Activated T-cell treated with anti-CD3 and anti-CD28 coated beads, Interleukin-2, amount 50 U/mL, for 72 hours (primary cell): ENCODE measurements around the gene SLC8A3. TPM values are rescaled to one million over a fixed set of nuclear protein-coding genes. Genes with fewer than 3 reads are reported as not detected.

Source experiments
- ATAC-seq, 2 donors: fragments of 150-1000 bp; cut with Tn5 transposase; replicated peaks in 1 of 2; 2 replicates each; pipeline ENCODE4 v1.10.0; 2021; ENCODE audit warnings: moderate library complexity in 2 of 2, mild to moderate bottlenecking in 1 of 2
- DNase-seq, 2 donors: peaks; one replicate each; pipeline ENCODE4 v3.0.0; 2021 to 2022; ENCODE audit warnings: mixed read lengths in 1 of 2
- H3K27ac Mint-ChIP-seq: one replicate; pipeline ENCODE4 v1.8.0; 2022; ENCODE audit warnings: mild to moderate bottlenecking, moderate library complexity, mixed read lengths
- H3K27me3 Mint-ChIP-seq: one replicate; pipeline ENCODE4 v1.8.0; 2022; ENCODE audit warnings: low read depth, mixed read lengths
- H3K36me3 Mint-ChIP-seq, 2 donors: one replicate each; pipeline ENCODE4 v1.8.0; 2022; ENCODE audit warnings: mixed read lengths in 2 of 2, mild to moderate bottlenecking in 1 of 2; ENCODE audit not compliant: insufficient read depth in 2 of 2
- H3K4me1 Mint-ChIP-seq: one replicate; pipeline ENCODE4 v1.8.0; 2022; ENCODE audit warnings: low read depth, mixed read lengths
- H3K4me3 Mint-ChIP-seq, 2 donors: one replicate each; pipeline ENCODE4 v1.8.0; 2022; ENCODE audit warnings: mild to moderate bottlenecking in 2 of 2, mixed read lengths in 2 of 2, moderate library complexity in 2 of 2
- H3K9me3 Mint-ChIP-seq, 2 donors: one replicate each; pipeline ENCODE4 v1.8.0; 2022; ENCODE audit warnings: mixed read lengths in 2 of 2
- total RNA-seq, 2 donors: library from RNA; stranded (reverse); gene quantifications; one replicate each; pipeline ENCODE4 v1.2.3, GENCODE V29; 2022

The SLC8A3 gene
- total RNA-seq, 2 donors from 2014 or later, result 0.55 to 0.93 TPM

DNA sequence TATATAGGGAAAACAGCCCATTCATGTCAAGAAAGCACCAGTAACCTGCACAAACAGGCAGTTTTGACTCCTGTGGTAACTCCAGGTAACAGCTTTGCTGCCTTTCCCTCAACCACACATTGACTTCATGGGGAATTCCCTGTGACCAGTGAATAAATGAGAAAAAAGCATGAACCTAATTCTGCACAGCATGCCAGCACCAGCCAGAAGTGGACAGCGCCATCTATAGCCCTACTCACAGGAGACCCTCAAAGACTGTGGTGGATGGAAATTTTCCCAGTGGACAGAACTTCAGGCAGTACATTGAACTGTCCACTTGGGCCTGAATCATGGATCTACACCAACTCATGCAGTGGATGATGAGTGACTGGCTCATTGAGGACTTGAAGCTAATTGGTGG is 152.1 kb downstream of the SLC8A3 start:
- no peak overlapping the region for H3K4me3 Mint-ChIP-seq
- no peaks in the 10 kb centered on the region for H3K9me3 Mint-ChIP-seq
- no peaks in the 10 kb centered on the region for H3K4me1 Mint-ChIP-seq
- no peaks in the 10 kb centered on the region for H3K36me3 Mint-ChIP-seq
- no peak overlapping the region for H3K27ac Mint-ChIP-seq
- ATAC-seq (no peak), DNase-seq (no peak)
- peaks cover 22% of the 10 kb centered on the region for H3K27me3 Mint-ChIP-seq

DNA sequence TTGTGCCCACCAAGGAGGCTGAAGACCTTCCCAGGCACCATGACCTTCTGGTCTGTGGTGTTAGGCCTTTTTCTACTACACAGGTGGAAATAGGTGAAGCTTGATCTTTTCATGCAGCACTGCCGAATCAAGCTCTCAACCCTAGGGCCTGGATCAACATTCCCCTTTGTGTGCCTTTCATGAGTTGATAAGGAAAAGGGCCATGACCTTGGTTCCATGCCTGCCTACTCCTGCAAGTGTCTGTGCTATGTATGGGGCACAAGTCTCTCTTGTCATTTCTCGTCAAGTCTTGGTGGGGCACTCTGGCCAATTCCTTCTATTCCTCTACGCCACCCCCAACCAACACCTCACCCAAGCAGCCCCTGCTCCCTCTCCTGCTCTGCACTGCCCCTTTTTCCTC is 154.5 kb downstream of the SLC8A3 start:
- no peaks in the 10 kb centered on the region for H3K36me3 Mint-ChIP-seq
- H3K9me3 Mint-ChIP-seq, result no peaks in the 10 kb centered on the region
- H3K4me1 Mint-ChIP-seq, result no peaks in the 10 kb centered on the region

DNA sequence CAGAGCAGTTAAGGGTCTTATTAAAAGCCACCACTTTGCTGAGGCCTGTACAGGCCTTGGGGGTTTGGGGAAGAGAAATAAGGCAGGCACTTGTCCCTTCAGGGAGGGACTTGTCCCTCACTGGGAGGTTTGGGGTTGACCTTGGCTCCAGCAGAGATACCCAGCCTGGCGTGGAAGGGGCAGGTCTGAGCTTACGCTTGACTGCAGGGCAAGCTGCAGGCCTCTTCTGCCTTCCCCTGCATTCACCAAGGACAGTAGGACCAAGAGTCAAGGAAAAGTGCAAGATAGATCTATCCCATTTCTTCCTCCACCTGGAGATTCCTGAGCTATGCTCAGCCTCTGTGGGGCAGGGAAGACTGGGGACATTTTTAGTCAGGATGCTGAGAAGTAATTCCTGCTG is 155.2 kb downstream of the SLC8A3 start:
- Mint-ChIP-seq H3K27me3 (peaks cover 7% of the 10 kb centered on the region), H3K4me3 (no peak overlapping the region), H3K4me1 (no peaks in the 10 kb centered on the region), H3K36me3 (no peaks in the 10 kb centered on the region), H3K27ac (no peak overlapping the region), H3K9me3 (no peaks in the 10 kb centered on the region)
- ATAC-seq (no peak), DNase-seq (no peak)

More for the DNA sequence above, 154.5 kb downstream of the SLC8A3 start:
- Mint-ChIP-seq H3K27ac (no peak overlapping the region), H3K27me3 (peaks cover 14% of the 10 kb centered on the region), H3K4me3 (no peak overlapping the region)
- no peak for DNase-seq
- ATAC-seq, result no peak

DNA sequence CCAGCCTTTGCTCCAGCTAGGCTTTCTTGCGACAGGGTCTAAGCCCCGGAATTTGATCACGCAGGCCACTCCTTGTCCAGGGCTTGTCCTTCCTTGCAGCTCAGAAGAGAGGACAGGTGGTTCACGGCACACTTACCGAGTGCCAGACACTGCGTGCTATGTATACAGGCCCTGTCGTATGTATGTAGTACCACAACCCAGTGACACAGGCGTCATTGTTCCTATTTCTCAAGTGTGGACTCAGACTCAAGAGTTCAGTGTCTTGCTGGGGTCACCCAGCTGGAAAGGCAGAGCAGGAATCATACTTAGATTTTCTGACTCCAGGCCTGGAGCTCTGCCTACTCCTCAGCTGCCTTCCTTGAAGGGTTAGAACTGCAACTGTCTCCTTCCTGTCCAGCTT is 155.6 kb downstream of the SLC8A3 start:
- Mint-ChIP-seq H3K4me1 (no peaks in the 10 kb centered on the region), H3K36me3 (no peaks in the 10 kb centered on the region), H3K4me3 (no peak overlapping the region), H3K27ac (no peak overlapping the region), H3K27me3 (peaks cover 6% of the 10 kb centered on the region), H3K9me3 (no peaks in the 10 kb centered on the region)
- no peak for DNase-seq
- no peak for ATAC-seq

DNA sequence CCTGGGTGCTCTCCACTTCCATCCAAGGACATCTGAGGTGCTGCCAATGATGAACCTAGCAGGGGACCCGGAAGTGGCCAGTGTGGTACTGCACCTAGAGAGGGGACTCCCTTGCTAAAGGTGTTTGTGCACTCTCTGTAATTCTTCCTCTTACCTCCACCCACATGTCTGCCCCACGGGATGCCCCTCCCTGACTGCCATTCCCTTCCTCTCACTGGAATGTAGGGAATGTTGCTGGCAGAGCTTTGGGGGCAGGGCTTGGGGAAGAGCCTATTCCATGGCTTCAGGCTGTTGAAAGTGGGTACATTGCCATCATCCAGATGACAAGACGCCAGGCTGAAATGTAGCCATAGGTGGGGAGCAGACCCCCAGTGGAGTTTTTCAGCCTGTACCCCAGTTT is 156.3 kb downstream of the SLC8A3 start:
- H3K4me3 Mint-ChIP-seq, result no peak overlapping the region
- DNase-seq (no peak), ATAC-seq (no peak)
- no peaks in the 10 kb centered on the region for H3K4me1 Mint-ChIP-seq
- no peaks in the 10 kb centered on the region for H3K9me3 Mint-ChIP-seq
- peaks cover 6% of the 10 kb centered on the region for H3K27me3 Mint-ChIP-seq
- H3K27ac Mint-ChIP-seq, result no peak overlapping the region
- no peaks in the 10 kb centered on the region for H3K36me3 Mint-ChIP-seq

DNA sequence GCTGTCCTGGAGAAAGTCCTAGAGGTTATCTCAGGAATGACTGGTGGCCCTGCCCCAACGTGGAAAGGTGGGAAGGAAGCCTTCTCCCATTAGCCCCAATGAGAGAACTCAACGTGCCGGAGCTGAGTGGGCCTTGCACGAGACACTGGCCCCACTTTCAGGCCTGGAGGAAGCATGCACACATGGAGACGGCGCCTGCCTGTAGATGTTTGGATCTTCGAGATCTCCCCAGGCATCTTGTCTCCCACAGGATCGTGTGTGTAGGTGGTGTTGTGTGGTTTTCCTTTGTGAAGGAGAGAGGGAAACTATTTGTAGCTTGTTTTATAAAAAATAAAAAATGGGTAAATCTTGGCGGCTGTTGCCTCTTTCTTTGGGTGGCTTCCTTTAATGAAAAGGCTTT is 156.7 kb downstream of the SLC8A3 start:
- Mint-ChIP-seq H3K36me3 (no peaks in the 10 kb centered on the region), H3K9me3 (no peaks in the 10 kb centered on the region), H3K4me3 (no peak overlapping the region), H3K4me1 (no peaks in the 10 kb centered on the region), H3K27me3 (peaks cover 6% of the 10 kb centered on the region), H3K27ac (no peak overlapping the region)
- ATAC-seq (no peak), DNase-seq (no peak)

DNA sequence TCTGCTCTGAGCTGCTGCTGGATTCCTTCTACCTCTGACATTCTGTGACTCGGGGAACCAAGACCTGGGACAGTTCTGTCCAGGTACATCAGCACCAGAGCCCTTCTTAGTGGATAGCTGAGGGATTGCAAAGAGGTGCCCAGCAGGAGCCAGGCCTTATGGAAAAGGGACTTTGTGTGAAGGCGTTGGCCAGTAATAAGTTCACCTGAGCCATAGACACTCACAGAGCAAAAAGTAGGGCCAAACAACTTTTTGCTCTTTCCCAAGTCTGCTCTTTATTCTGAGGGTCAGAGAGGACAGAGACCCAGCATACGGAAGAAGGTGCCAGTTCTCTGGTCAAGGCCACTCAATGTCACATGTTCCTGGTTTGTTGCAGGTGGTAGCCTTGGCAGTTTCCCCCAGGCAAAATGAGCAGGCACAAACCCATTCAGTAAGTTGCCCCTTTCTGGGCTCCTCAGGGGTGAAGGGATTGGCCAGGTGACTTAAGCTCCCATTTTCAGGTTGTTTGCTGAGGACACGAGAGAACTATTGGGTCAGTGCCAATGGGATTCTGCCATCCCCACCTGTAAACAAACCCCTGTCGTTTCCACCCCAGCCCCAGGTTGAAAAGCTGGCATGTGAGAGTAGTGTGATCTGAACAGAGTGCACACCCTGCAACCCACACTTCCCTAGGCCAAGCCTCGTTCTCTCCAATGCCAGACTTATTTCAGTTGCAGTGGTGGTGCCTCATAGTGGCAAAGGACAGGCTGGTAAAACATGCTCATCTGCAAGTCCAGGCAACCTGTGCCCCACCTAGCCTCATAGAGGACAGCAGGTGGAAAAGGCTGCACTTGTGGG is 159.2 kb downstream of the SLC8A3 start:
- Mint-ChIP-seq H3K4me3 (no peak overlapping the region), H3K36me3 (no peaks in the 10 kb centered on the region), H3K9me3 (no peaks in the 10 kb centered on the region), H3K4me1 (no peaks in the 10 kb centered on the region), H3K27ac (no peak overlapping the region), H3K27me3 (no peaks in the 10 kb centered on the region)
- ATAC-seq, result no peak
- no peak for DNase-seq

DNA sequence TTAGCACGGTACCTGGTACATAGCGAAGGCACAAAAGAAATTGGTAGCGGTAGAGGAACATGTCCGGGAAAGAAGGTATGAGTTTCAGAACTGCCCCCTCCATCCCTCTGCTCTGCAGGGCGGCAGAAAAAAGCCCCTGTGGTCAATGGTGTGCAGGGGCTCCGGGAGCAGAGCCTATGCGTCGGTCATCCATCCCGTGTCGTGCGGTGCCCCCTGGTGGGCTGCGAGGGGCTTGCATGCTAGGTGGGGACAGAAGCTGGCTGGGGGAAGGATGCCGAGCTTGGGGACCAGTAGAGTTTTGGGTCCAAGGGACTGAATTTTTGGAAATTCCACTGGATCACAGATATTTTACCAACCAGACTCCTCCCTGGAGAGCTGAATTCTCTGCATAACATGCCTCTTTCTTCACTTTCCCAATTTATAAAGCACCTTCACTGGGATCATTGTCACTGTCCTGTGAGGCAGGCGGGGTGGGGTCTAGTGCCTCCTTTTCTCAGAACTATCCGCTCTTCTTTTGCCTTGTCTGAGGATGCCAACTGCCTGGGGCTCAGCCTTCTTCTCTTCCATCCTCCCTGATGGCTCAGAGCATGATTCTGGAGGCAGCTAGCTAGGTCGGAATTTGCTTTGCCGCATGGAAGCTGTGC is 160.8 kb downstream of the SLC8A3 start:
- no peaks in the 10 kb centered on the region for H3K27me3 Mint-ChIP-seq
- no peaks in the 10 kb centered on the region for H3K9me3 Mint-ChIP-seq
- H3K4me3 Mint-ChIP-seq, result no peak overlapping the region
- no peaks in the 10 kb centered on the region for H3K4me1 Mint-ChIP-seq
- peak; percentile 75 to 82 for DNase-seq
- H3K36me3 Mint-ChIP-seq, result no peaks in the 10 kb centered on the region
- H3K27ac Mint-ChIP-seq, result no peak overlapping the region
- ATAC-seq, result peak; percentile 56 to 62

DNA sequence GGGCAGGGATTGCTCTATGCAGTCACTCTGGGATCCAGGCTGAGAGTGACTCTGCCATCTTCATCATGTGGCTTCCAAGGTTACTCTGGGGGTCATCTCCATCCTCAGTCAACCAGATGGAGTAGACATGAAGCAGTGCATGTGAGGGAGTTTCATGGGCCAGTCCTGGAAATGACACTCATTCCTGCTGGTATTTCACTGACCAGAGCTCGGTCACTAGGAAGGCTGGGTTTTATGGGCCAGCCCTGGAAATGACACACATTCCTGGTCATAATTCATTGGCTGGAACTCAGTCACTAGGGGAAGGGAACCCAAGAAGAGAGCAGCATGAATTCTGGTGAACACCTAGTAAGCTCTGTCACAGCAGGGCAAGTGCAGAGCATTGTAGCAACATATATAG is 164.9 kb downstream of the SLC8A3 start:
- H3K4me3 Mint-ChIP-seq, result no peak overlapping the region
- ATAC-seq, result no peak
- H3K36me3 Mint-ChIP-seq, result no peaks in the 10 kb centered on the region
- no peak for DNase-seq
- peaks cover 8% of the 10 kb centered on the region for H3K4me1 Mint-ChIP-seq
- peaks cover 5% of the 10 kb centered on the region for H3K27me3 Mint-ChIP-seq
- H3K27ac Mint-ChIP-seq, result no peak overlapping the region
- no peaks in the 10 kb centered on the region for H3K9me3 Mint-ChIP-seq

DNA sequence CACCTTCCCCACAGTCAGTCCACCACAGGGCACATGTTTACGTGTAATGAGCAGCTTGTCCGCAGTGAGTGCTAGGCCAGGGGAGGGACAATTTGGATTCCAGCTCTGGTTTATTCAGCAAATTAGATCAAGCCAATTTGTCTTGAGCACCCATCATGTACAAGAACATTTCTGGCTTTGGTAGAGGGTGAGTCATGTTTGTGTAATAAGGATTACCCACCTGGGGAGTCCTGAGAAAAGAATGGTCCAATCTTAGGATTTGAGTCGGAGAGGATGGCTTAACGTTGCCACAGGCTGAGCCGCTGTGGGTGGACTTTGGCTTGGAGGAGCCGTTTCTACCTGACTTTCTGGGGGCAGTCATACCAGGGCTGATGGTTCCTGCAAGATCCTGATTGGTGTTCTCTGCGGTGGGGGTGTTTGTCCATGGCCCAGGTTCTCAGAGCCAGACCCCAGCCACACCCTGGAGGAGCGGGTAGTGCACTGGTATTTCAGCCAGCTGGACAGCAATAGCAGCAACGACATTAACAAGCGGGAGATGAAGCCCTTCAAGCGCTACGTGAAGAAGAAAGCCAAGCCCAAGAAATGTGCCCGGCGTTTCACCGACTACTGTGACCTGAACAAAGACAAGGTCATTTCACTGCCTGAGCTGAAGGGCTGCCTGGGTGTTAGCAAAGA is 165.8 kb downstream of the SLC8A3 start:
- Mint-ChIP-seq H3K4me1 (peaks cover 18% of the 10 kb centered on the region), H3K27ac (no peak overlapping the region), H3K36me3 (no peaks in the 10 kb centered on the region), H3K27me3 (peaks cover 5% of the 10 kb centered on the region), H3K4me3 (no peak overlapping the region), H3K9me3 (no peaks in the 10 kb centered on the region)
- no peak for DNase-seq
- ATAC-seq, result no peak

DNA sequence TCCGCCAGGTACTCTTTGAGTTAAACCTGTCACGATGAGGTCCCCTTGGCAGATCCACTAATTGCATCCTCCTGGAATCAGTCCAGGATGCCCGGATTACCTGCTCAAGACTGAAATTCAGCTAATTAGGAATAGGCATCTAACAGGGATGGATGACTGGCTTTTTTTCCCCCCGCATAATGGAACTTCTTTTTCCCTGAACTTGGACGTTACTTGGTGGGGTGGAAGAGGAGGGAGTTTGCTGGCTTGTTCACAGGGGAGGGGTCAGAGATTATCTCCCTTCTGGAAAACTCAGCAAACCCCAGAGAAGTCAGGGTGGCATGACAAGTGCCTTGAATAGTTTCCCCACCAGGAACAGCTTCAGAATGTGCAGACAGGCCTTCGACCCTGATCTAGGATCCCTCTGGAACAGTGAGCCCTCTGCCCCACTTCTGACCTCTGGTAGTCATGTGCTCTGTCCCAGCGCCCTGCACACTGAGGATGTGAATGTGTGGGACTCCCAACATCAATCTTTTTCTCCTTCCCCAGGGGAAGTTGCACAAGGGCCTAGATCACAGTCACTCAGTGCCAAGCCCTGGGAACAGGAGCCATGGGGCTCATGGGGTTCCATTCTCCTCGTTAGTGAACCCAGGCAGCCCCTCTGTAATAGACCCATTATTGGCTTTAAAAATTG is 167.1 kb downstream of the SLC8A3 start:
- peaks cover 19% of the 10 kb centered on the region for H3K4me1 Mint-ChIP-seq
- H3K27ac Mint-ChIP-seq, result no peak overlapping the region
- no peaks in the 10 kb centered on the region for H3K36me3 Mint-ChIP-seq
- no peak overlapping the region for H3K4me3 Mint-ChIP-seq
- no peaks in the 10 kb centered on the region for H3K9me3 Mint-ChIP-seq
- H3K27me3 Mint-ChIP-seq, result peaks cover 5% of the 10 kb centered on the region
- ATAC-seq, result no peak
- no peak for DNase-seq

DNA sequence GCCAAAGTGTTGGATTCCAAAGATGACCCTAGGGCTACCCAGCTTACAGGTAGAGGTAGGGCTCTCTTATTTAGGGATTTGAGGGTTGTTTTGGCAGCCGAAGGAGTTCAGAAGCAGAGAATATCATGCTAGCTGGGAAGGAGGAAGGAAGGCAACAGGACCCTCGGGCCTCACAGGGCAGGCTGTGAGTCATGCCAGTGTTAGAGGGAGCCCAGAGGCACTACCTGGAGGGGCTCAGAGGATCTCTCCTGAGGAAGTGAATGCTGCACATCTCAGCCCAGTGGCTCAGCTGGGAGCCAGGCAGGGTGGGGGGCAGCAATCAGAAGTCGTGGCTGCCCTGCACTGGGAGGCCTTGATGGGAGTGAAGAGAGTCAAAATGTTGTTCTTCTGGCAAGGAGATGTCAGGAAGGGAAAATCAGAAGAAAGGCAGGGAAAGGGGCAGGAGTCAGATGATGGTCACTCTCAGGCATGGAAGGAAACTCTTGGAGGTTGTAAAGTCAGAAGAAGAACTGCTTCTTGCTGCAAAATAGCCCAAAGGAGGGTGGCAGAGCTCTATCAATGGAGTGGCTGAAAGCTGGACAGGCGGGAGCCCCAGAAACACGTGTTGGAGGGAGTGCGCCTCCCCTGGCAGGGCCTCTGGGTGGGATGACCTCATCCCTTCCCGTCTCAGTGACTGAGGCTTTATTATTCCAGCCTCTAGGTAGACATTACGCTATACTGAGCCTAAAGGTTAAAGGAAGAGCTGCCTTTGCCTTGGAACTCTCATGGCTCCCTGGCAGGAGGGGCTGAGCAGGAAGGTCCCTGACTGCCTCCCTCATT is 168.2 kb downstream of the SLC8A3 start:
- no peak for ATAC-seq
- Mint-ChIP-seq H3K27ac (no peak overlapping the region), H3K9me3 (no peaks in the 10 kb centered on the region), H3K27me3 (peaks cover 7% of the 10 kb centered on the region), H3K4me1 (peaks cover 19% of the 10 kb centered on the region), H3K36me3 (no peaks in the 10 kb centered on the region), H3K4me3 (no peak overlapping the region)
- DNase-seq, result no peak
